MCF 10A (cell line): ENCODE results near the gene UGCG. TPM values are rescaled to one million over a fixed set of nuclear protein-coding genes. Genes with fewer than 3 reads are reported as not detected.
A peak's percentile ranks its signal among the peaks of the same experiment; 100 is the strongest.

Experiments
- BruUV-seq: library from RNA; stranded (reverse); fragments of 400-500 nt; replicated peaks from 2 replicates; lab custom pipeline; 2021; lab: Mats Ljungman, UMichigan
- CTCF ChIA-PET: fragments of 300-600 bp; sonication (Branson Sonifier 250); formaldehyde crosslinking; extraction: SDS; loops from one replicate; lab custom pipeline; 2021; ENCODE audit warnings: antibody characterized with exemption, inconsistent platforms; lab: Yijun Ruan, JAX
- POLR2A ChIA-PET: fragments of 300-600, 350-650 bp; sonication (Branson Sonifier 250); formaldehyde crosslinking; extraction: SDS; loops from one replicate; lab custom pipeline; 2020; ENCODE audit warnings: antibody characterized with exemption, inconsistent platforms; lab: Yijun Ruan, JAX
- DNase-seq: peaks from one replicate; pipeline ENCODE4 v3.0.0-alpha.2; 2018; ENCODE audit not compliant: unreplicated experiment
- H3K27ac Mint-ChIP-seq: one replicate; pipeline ENCODE4 v1.8.0; 2022; ENCODE audit warnings: mild to moderate bottlenecking, low read depth, mixed read lengths; ENCODE audit not compliant: unreplicated experiment
- H3K27me3 Mint-ChIP-seq: one replicate; pipeline ENCODE4 v1.8.0; 2022; ENCODE audit warnings: mixed read lengths; ENCODE audit not compliant: insufficient read depth, unreplicated experiment
- H3K36me3 Mint-ChIP-seq: one replicate; pipeline ENCODE4 v1.8.0; 2022; ENCODE audit warnings: mild to moderate bottlenecking, moderate library complexity, mixed read lengths; ENCODE audit not compliant: insufficient read depth, unreplicated experiment
- H3K4me1 Mint-ChIP-seq: one replicate; pipeline ENCODE4 v1.8.0; 2022; ENCODE audit warnings: mixed read lengths; ENCODE audit not compliant: insufficient read depth, unreplicated experiment
- H3K4me3 Mint-ChIP-seq: one replicate; pipeline ENCODE4 v1.8.0; 2022; ENCODE audit warnings: mild to moderate bottlenecking, moderate library complexity, mixed read lengths; ENCODE audit not compliant: unreplicated experiment
- H3K9me3 Mint-ChIP-seq: one replicate; pipeline ENCODE4 v1.8.0; 2022; ENCODE audit warnings: mixed read lengths; ENCODE audit not compliant: unreplicated experiment
- CTCF ChIP-seq: fragments of 200-600 bp; IDR thresholded peaks from one replicate; pipeline ENCODE4 v1.8.0; 2022; ENCODE audit warnings: antibody characterized with exemption, mild to moderate bottlenecking; ENCODE audit not compliant: unreplicated experiment
- intact Hi-C: fragments of 100-400 bp; cut with micrococcal nuclease; formaldehyde crosslinking; loops from 2 replicates; pipeline ENCODE4 v1.14.1; 2022
- total RNA-seq: library from RNA; stranded (reverse); gene quantifications from 2 replicates; pipeline ENCODE4 v1.2.3, GENCODE V29; 2022

Gene UGCG
- total RNA-seq, 1 experiment from 2014 or later, result 29.5 TPM

- no TSS peak for BruUV-seq
- POLR2A ChIA-PET, result interaction anchor here (1.0 kb wide), 1 partner anchor 13 kb away, joined by 3 read pairs; no protein-coding TSS in a partner anchor
- no peaks in the 10 kb centered on the region for H3K27me3 Mint-ChIP-seq
- intact Hi-C loops, result no loop called here
- no peak for DNase-seq
- no peak for TF ChIP-seq CTCF
- peaks cover 29% of the 10 kb centered on the region for H3K4me1 Mint-ChIP-seq
- no peak overlapping the region for H3K27ac Mint-ChIP-seq
- H3K4me3 Mint-ChIP-seq, result no peak overlapping the region
- H3K9me3 Mint-ChIP-seq, result no peaks in the 10 kb centered on the region
- CTCF ChIA-PET, result interaction anchor here (0.6 kb wide), 1 partner anchor 304 kb away, joined by 3 read pairs; no protein-coding TSS in a partner anchor
- peaks cover 19% of the 10 kb centered on the region for H3K36me3 Mint-ChIP-seq
These were observed 44.1 kb downstream of the UGCG start for GRCh38 chr9:111940697-111941096.

- CTCF ChIA-PET, result interaction anchor here (0.6 to 1.1 kb wide), 2 partner anchors 13 to 70 kb away, joined by 3 to 7 read pairs; no protein-coding TSS in a partner anchor
- H3K36me3 Mint-ChIP-seq, result peaks cover 12% of the 10 kb centered on the region
- POLR2A ChIA-PET, result interaction anchor here (0.6 to 1.0 kb wide), 2 partner anchors 85 to 178 kb away, joined by 3 read pairs; no protein-coding TSS in a partner anchor
These were observed 46.6 kb downstream of the UGCG start for GRCh38 chr9:111943200-111943599.

GRCh38 chr9:111943746-111944145, 47.1 kb downstream of the UGCG start:
- intact Hi-C loops, result no loop called here
- no peak overlapping the region for H3K27ac Mint-ChIP-seq
- no peaks in the 10 kb centered on the region for H3K27me3 Mint-ChIP-seq
- no peaks in the 10 kb centered on the region for H3K9me3 Mint-ChIP-seq
- BruUV-seq, result no TSS peak
- ChIA-PET POLR2A (interaction anchor here (0.6 to 1.0 kb wide), 3 partner anchors 47 to 178 kb away, joined by 3 read pairs; partner anchors contain the start of gene UGCG), CTCF (interaction anchor here (0.6 to 1.1 kb wide), 2 partner anchors 13 to 70 kb away, joined by 3 to 7 read pairs; no protein-coding TSS in a partner anchor)
- H3K4me1 Mint-ChIP-seq, result peaks cover 22% of the 10 kb centered on the region
- H3K36me3 Mint-ChIP-seq, result peaks cover 7% of the 10 kb centered on the region
- DNase-seq, result no peak
- no peak overlapping the region for H3K4me3 Mint-ChIP-seq
- no peak for TF ChIP-seq CTCF

More at GRCh38 chr9:111943200-111943599, 46.6 kb downstream of the UGCG start:
- Mint-ChIP-seq H3K4me1 (peaks cover 26% of the 10 kb centered on the region), H3K27ac (no peak overlapping the region), H3K9me3 (no peaks in the 10 kb centered on the region), H3K4me3 (no peak overlapping the region), H3K27me3 (no peaks in the 10 kb centered on the region)
- no peak for TF ChIP-seq CTCF
- intact Hi-C loops, result no loop called here
- no peak for DNase-seq
- no TSS peak for BruUV-seq

GRCh38 chr9:111944241-111944866, 47.7 kb downstream of the UGCG start:
- TF ChIP-seq CTCF, result no peak
- H3K4me3 Mint-ChIP-seq, result no peak overlapping the region

More at GRCh38 chr9:111944241-111944866, 47.7 kb downstream of the UGCG start:
- no peaks in the 10 kb centered on the region for H3K9me3 Mint-ChIP-seq
- POLR2A ChIA-PET, result interaction anchor here (0.6 to 1.0 kb wide), 3 partner anchors 26 to 86 kb away, joined by 3 read pairs; partner anchors contain the start of gene UGCG
- intact Hi-C loops, result no loop called here
- H3K36me3 Mint-ChIP-seq, result peaks cover 6% of the 10 kb centered on the region
- DNase-seq, result peak; percentile 54
- CTCF ChIA-PET, result no interaction called here
- no TSS peak for BruUV-seq
- no peaks in the 10 kb centered on the region for H3K27me3 Mint-ChIP-seq
- no peak overlapping the region for H3K27ac Mint-ChIP-seq
- H3K4me1 Mint-ChIP-seq, result peaks cover 16% of the 10 kb centered on the region
